ENCODE results near the gene IL36RN.

The IL36RN gene

DNA sequence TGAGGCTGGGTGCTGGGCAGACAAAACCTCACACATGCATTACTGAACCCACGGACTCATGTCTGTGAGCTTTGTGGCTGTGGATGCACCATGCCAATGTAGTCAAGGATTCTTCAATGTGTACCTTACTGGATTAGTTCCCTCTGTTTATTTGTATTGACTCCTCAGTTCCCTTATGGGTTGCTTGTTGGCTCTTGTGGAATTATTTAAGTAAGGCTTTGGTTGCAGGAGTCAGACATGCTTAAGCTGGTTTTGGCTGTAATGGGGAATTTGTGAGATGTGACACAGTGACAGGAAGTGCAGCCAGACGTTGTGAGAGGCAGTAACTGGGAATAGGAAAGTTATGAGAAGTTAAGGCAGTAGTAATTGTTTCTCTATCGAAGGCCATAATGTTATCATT, 54.8 kb downstream of the IL36RN start:
- TF ChIP-seq, protein P1, sequence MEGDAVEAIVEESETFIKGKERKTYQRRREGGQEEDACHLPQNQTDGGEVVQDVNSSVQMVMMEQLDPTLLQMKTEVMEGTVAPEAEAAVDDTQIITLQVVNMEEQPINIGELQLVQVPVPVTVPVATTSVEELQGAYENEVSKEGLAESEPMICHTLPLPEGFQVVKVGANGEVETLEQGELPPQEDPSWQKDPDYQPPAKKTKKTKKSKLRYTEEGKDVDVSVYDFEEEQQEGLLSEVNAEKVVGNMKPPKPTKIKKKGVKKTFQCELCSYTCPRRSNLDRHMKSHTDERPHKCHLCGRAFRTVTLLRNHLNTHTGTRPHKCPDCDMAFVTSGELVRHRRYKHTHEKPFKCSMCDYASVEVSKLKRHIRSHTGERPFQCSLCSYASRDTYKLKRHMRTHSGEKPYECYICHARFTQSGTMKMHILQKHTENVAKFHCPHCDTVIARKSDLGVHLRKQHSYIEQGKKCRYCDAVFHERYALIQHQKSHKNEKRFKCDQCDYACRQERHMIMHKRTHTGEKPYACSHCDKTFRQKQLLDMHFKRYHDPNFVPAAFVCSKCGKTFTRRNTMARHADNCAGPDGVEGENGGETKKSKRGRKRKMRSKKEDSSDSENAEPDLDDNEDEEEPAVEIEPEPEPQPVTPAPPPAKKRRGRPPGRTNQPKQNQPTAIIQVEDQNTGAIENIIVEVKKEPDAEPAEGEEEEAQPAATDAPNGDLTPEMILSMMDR (IDR thresholded peaks at IDR 0.05; ENCODE audit: insufficient read depth, low read length, missing control alignments), result no peak
- DNase-seq (ENCODE audit: low read depth, low spot score), result no peak
- ChIA-PET CTCF (interaction anchor here (1.3 to 20.0 kb wide), 2 partner anchors 8 to 25 kb away, joined by 3 to 226 read pairs; no protein-coding TSS in a partner anchor), POLR2A (no interaction called here)
- no peak overlapping the region for H3K4me3 ChIP-seq (ENCODE audit: low read depth, low read length)

Data from AG04449 (cell line).